Transverse colon (tissue), 4 donors: ENCODE results near the gene PNKP. TPM values are rescaled to one million over a fixed set of nuclear protein-coding genes. Genes with fewer than 3 reads are reported as not detected.
A peak's percentile ranks its signal among the peaks of the same experiment; 100 is the strongest.

Experiments used
- DNase-seq: peaks from one replicate; pipeline ENCODE4 v3.0.0-alpha.2; 2019
- H3K27ac ChIP-seq, 4 donors: fragments of 200-600 bp; sonication (generic); 2 replicates each; pipeline ENCODE4 v1.5.1; 2016 to 2018; ENCODE audit warnings: inconsistent platforms in 4 of 4
- H3K27me3 ChIP-seq: fragments of 200-600 bp; sonication (generic); 2 replicates; pipeline ENCODE4 v1.5.1; 2017; ENCODE audit warnings: inconsistent platforms
- H3K36me3 ChIP-seq, 4 donors: fragments of 200-600 bp; sonication (generic); 2 replicates each; pipeline ENCODE4 v1.5.1; 2017 to 2019; ENCODE audit warnings: inconsistent platforms in 4 of 4
- H3K4me1 ChIP-seq, 4 donors: fragments of 200-600 bp; sonication (generic); 2 replicates each; pipeline ENCODE4 v1.5.1; 2017 to 2020; ENCODE audit warnings: inconsistent platforms in 4 of 4
- H3K4me3 ChIP-seq, 4 donors: fragments of 200-600 bp; sonication (generic); 1 replicate in 1 of 4; 2 replicates in 3 of 4; pipeline versions ENCODE4 v1.5.1 to v1.6.1; 2017 to 2019; ENCODE audit warnings: inconsistent platforms in 4 of 4
- H3K9me3 ChIP-seq, 2 donors: fragments of 200-600 bp; sonication (generic); 2 replicates each; pipeline ENCODE4 v1.5.1; 2017 to 2019; ENCODE audit warnings: inconsistent platforms in 2 of 2
- CTCF ChIP-seq, 5 experiments: fragments of 200-600 bp in 3 of 5; fragments of 450-650 bp in 2 of 5; sonication (generic) in 3 of 5; IDR thresholded peaks; 1 replicate in 2 of 5; 2 replicates in 3 of 5; pipeline ENCODE4 v1.5.1; 2016 to 2017; ENCODE audit warnings: antibody characterized with exemption in 5 of 5, inconsistent platforms in 3 of 5, mild to moderate bottlenecking in 2 of 5, moderate library complexity in 1 of 5
- EP300 ChIP-seq: sonication (generic); formaldehyde crosslinking; IDR thresholded peaks from one replicate; pipeline ENCODE4 v1.6.1; 2017; ENCODE audit warnings: antibody characterized with exemption, low read depth
- POLR2A ChIP-seq: fragments of 450-650 bp; IDR thresholded peaks from one replicate; pipeline ENCODE4 v1.6.1; 2016; ENCODE audit warnings: antibody characterized with exemption, mild to moderate bottlenecking, moderate library complexity
- POLR2AphosphoS5 ChIP-seq, 3 donors: sonication (generic); formaldehyde crosslinking; IDR thresholded peaks; one replicate each; pipeline ENCODE4 v1.6.1; 2016; ENCODE audit warnings: antibody characterized with exemption in 3 of 3
- WGBS, 2 donors: methylation state at CpG; one replicate each; pipeline ENCODE4 v1.1.5; 2018; ENCODE audit warnings: low coverage in 1 of 2; 5-methylcytosine and 5-hydroxymethylcytosine counted together
- in situ Hi-C, 4 donors: fragments of 200-750 bp; cut with MboI; loops; one replicate each; pipeline versions ENCODE4 v1.15.0 to v1.15.1; 2017; ENCODE audit warnings: low sequenced_read_pairs in 3 of 4, low pct_ligation_motif_present in 1 of 4, low pct_unique_long_range_greater_than_20kb in 1 of 4
- intact Hi-C: fragments of 100-400 bp; cut with DNase I; formaldehyde crosslinking; loops from one replicate; pipeline ENCODE4 v1.15.1; 2023; ENCODE audit warnings: low total_unique reads
- total RNA-seq, 4 donors: library from RNA; depleted of rRNA; stranded (reverse); fragments of >200 nt; gene quantifications; one replicate each; pipeline ENCODE4 v1.1.0, GENCODE V29; 2016

Gene PNKP
- total RNA-seq, 4 donors from 2014 or later, result 60.8 to 128 (median 99.6) TPM

- TF ChIP-seq CTCF (IDR thresholded peaks at IDR 0.05) (no peak), EP300 (no peak), POLR2AphosphoS5 (IDR thresholded peaks at IDR 0.05) (no peak), POLR2A (no peak)
- Histone ChIP-seq H3K4me3 (peak overlapping the region; percentile 62 to 94 (median 78)), H3K27me3 (no peaks in the 10 kb centered on the region), H3K27ac (peak overlapping the region; percentile 85 to 97 (median 93)), H3K4me1 (peaks cover 12 to 28% (median 14%) of the 10 kb centered on the region in 4 donors), H3K9me3 (no peaks in the 10 kb centered on the region), H3K36me3 (peaks cover 0 to 3% (median 0%) of the 10 kb centered on the region in 4 donors)
- WGBS, 2 donors, result 11 to 25% methylated on average over 3 to 16 of the region's 16 CpGs
- in situ Hi-C loops (loop anchor here in 1 of 4 donors (10.0 kb wide), 1 partner anchor 46 kb away; the partner anchor contains the start of gene PNKP), intact Hi-C loops (loop anchor here (5.0 kb wide), 1 partner anchor 33 kb away; the partner anchor contains the start of gene PTOV1)
- DNase-seq, result no peak
Measured at GRCh38 chr19:49818649-49819370, 48.6 kb downstream of the PNKP start.

- Histone ChIP-seq H3K27ac (peak within 1 kb of the TSS; percentile 85 to 97 (median 93)), H3K27me3 (no peaks in the 10 kb centered on the region), H3K4me3 (peak within 1 kb of the TSS; percentile 62 to 94 (median 78)), H3K36me3 (no peaks in the 10 kb centered on the region), H3K9me3 (no peaks in the 10 kb centered on the region), H3K4me1 (peaks cover 12 to 30% (median 14%) of the 10 kb centered on the region in 4 donors)
- TF ChIP-seq POLR2AphosphoS5 (IDR thresholded peaks at IDR 0.05) (peak; percentile 87 to 92 (median 88)), EP300 (no peak), CTCF (IDR thresholded peaks at IDR 0.05) (peak; percentile 24 to 85 (median 54)), POLR2A (peak; percentile 78)
- peak; percentile 87 for DNase-seq
- intact Hi-C loops, result loop anchor here (5.0 kb wide), 1 partner anchor 34 kb away; the partner anchor contains the start of gene PTOV1
- 0% methylated on average over 2 to 47 of the region's 57 CpGs for WGBS, 2 donors
- in situ Hi-C loops, result loop anchor here in 1 of 4 donors (10.0 kb wide), 1 partner anchor 47 kb away; the partner anchor contains the start of gene PNKP
Measured at GRCh38 chr19:49817964-49818648, 49.3 kb downstream of the PNKP start, which contains the start of gene MED25. Gene MED25, plus strand, starts transcription at chr19:49818289. Its CDS starts 53 bp downstream, at chr19:49818342.

GRCh38 chr19:49816590-49816989 is 50.8 kb downstream of the PNKP start:
- WGBS, 2 donors, result 68 to 74% methylated on average over 11 to 14 of the region's 14 CpGs
- no peaks in the 10 kb centered on the region for H3K36me3 ChIP-seq
- intact Hi-C loops, result loop anchor here (5.0 kb wide), 1 partner anchor 36 kb away; the partner anchor contains the start of gene PTOV1
- H3K4me1 ChIP-seq, result peaks cover 13 to 35% (median 18%) of the 10 kb centered on the region in 4 donors
- H3K9me3 ChIP-seq, result no peaks in the 10 kb centered on the region
- peak overlapping the region; percentile 85 to 97 (median 93) for H3K27ac ChIP-seq
- no peaks in the 10 kb centered on the region for H3K27me3 ChIP-seq
- no peak for DNase-seq
- TF ChIP-seq POLR2A (no peak), EP300 (no peak), CTCF (IDR thresholded peaks at IDR 0.05) (no peak), POLR2AphosphoS5 (IDR thresholded peaks at IDR 0.05) (no peak)
- in situ Hi-C loops, result loop anchor here in 1 of 4 donors (10.0 kb wide), 1 partner anchor 48 kb away; the partner anchor contains the start of gene PNKP
- H3K4me3 ChIP-seq, result no peak overlapping the region
